D341Med (cell line): ENCODE data around the gene PDE4B.

Source experiments
- DNase-seq: peaks from one replicate; pipeline ENCODE4 v3.0.0; 2012; ENCODE audit warnings: low spot score

The PDE4B gene

DNA sequence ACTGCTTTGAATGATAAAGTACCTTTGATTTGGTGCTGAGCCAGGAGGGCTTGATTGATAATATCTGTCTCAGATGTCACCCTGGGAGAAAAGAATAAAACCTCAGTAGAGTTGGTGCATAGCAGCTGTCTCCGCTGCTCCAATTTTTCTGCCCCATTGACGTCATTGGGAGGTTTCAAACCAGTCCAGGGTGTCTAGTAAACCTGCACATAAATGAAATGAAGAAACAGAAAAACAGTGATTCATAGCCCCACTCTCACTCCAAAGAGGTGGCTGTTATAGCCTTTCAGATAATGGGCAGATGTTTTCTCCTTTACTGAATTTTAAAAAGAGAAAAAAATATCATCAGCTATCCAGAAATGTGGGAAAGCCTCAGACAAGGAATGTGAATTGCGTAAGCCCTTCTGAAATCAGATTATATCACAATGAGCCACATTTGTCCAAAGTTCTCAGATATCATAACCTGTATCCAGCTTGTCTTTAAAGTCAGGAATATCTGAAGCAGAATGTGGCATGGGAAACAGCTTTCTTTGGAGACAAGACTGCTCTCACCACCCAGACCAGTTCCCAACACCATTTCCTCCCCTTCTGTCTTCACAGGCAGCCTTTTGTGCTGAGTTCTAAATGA lies 390.0 kb downstream of the PDE4B start:
- DNase-seq, result no peak

DNA sequence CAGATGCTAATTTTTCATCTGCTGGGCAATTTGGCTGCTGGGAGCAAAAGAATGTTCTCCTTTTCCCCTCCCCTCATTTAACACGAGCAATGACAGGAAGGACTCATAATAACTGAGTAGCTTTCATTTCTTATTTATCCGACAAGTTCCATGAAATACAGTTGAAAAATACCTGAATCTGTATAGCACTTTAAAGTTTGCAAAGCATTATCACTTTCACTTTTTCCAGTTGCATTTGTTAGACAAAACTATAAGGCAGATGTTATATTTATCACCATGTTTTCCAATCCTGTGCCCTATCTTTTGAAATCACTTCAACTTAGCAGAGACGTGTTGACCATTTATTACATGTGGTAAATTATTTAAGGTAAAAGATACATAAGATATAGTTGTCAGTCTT lies 390.7 kb downstream of the PDE4B start:
- DNase-seq, result no peak

- no peak for DNase-seq
Measured at GRCh38 chr1:66197120-66197519, 404.4 kb downstream of the PDE4B start.

GRCh38 chr1:66197785-66198184 lies 405.1 kb downstream of the PDE4B start:
- no peak for DNase-seq

- no peak for DNase-seq
Measured at GRCh38 chr1:66206563-66207144, 414.0 kb downstream of the PDE4B start.

DNA sequence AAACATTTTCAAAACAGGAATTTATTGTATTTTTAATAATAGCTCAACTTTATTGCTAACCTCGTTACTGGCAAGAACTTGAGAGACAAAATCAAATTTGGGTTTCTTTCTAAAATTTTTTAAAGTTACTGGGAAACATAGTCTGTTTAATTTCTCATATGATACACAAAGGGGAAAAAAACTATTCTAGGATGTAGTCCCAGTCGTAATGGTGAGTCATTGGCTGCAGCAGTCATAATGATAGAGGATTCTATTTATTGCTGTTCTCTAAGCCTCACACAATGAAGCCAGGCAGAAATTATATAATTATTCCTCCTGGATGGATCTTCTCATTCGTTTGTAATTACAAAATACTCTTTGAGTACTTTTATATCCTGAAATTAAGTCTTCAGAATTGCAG lies 414.8 kb downstream of the PDE4B start:
- DNase-seq, result no peak

- no peak for DNase-seq
Measured at GRCh38 chr1:66208632-66209031, 415.9 kb downstream of the PDE4B start.

DNA sequence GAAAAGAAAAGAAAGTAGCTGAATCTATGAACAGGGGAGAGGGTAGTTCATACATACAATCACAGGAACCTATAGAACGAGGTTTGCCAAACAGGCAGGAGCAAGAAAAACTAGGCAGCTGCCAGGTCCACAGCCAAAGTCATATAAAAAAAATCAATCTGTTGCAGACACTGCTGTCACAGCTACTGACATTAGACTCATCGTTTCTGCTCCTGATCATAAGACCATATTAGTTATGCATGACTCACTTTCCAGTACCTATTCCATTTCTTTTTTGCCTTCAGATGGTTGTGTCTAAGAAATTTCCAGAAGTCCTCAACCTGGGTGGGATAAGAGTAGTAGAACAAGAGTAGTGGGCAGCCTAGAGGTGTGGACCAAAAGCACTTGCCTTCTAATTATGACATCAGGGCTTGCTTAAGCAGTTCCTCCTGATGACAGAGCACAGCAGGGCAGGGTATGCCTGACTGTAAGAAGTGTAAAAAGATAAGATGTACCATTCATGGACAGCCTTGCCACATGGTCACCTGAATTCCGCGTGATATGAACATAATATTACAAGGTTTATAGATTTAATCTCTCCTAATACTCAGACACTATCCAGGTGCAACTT lies 418.0 kb downstream of the PDE4B start:
- DNase-seq, result no peak

- no peak for DNase-seq
Measured at GRCh38 chr1:66211521-66211920, 418.8 kb downstream of the PDE4B start.

- DNase-seq, result no peak
Measured at GRCh38 chr1:66213491-66213890, 420.8 kb downstream of the PDE4B start.

DNA sequence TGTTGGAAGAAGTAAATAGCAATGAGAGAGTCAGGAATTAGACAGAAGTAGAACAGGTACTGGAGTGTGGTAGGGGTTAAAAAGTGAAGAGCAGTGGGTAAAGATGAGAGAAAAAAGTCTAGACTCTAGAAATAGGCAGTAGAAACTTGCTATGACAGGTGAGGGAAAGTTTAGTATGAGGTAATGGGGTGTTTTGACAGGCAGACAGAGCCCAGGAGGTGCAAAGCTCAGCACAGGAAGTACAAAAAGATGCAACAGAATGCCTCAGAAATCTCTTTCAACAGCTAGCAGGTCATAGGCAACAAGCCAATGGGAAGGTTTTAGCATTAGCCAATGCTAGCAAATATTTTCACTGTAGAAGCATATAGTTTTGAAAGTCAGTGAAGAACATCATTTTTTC lies 422.2 kb downstream of the PDE4B start:
- no peak for DNase-seq

DNA sequence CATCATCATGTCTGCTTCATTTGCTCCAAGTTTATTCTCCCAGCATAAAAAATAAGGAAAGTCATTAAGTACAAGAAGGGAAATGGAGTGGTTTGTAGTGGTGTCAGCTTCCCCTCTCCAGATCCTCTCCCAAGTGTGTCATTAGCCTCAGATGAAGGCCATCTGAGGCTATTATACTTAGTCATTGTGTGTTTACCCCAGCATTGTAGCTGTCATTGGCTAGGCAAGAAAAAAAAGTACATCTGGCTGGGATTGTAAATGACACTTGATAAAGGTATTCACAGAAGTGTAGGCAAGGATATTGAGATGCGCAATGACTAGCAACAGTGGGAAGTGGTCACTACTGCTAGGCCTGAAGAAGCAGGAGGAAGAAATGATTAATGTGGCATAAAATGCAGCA lies 424.3 kb downstream of the PDE4B start:
- no peak for DNase-seq

GRCh38 chr1:66217561-66217960 lies 424.9 kb downstream of the PDE4B start:
- DNase-seq, result no peak

GRCh38 chr1:66220477-66220876 lies 427.8 kb downstream of the PDE4B start:
- no peak for DNase-seq

DNA sequence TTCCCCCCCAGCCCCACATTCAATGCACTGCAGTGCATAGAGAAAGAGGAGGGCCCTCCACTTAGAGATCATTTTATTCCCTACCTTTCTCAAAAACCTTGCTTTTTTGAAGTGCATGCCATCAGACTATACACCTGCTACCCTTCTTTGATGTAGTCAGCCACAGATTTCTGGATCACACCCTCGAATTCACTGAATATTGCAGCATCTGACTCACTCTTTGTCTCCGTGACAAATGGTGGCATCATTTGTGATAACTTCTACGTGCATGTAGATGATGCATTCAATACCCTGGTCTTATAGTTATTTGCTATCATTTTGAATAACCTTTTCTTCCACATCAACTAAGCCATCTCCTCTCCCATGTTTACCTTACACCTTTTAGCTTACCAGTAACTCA lies 431.0 kb downstream of the PDE4B start:
- no peak for DNase-seq

GRCh38 chr1:66226985-66227384 lies 434.3 kb downstream of the PDE4B start:
- DNase-seq, result no peak

GRCh38 chr1:66227966-66228365 lies 435.3 kb downstream of the PDE4B start:
- no peak for DNase-seq

DNA sequence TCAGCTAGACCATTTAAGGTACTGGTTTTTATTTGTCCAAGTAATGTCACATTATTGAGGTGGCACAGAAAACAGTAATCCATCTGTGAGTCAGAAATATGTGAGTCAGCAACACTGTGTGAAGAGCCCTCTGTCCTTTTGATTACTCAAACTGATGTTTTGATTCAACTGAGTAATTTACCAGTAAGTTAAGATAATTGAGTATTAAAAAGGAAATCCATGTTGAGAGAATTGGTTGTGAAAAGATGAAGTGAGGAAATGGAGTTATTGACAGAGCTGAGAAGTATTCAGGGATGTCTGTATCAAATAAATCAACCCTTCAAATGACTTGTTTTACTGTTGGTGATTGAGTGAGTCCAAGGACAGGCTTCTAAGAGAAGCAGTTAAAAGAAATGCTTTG lies 438.5 kb downstream of the PDE4B start:
- DNase-seq, result no peak

- no peak for DNase-seq
Measured at GRCh38 chr1:66231681-66232463, 439.2 kb downstream of the PDE4B start.

- DNase-seq, result no peak
Measured at GRCh38 chr1:66237042-66237441, 444.3 kb downstream of the PDE4B start.

DNA sequence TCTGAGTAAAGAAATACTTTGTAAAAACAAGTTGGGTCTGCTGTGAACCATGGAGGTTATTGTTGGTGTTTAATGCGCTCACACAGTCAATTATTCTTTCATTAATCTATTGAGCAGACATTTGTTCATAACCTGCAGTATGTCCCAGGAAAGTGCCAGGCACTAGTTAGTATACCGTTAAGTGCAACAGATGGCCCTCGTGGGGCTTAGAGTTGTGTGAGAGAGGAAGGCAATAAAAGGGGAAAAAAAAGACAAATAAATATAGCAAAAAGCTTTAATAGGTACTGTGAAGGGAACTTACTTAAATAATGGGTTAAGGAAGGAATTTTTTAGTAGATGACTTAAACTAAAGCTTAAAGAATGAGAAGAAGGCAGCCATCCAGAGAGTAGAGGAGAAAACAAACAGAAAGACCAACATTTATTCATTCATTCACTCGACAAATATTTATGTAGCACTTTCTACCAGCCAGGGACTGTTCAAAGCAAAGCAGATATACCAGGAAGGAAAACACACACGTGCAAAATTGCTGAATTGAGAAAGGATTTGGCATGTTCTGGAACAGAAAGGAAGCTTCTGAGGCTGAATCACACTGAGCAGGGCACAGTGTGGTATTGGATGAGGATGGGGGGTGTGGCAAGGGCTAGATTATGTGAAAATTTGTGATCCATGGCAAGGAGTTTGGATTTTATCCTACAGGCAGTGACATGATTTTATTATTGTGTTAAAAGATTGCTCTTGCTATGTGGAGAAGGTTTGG lies 445.2 kb downstream of the PDE4B start:
- DNase-seq, result no peak

- DNase-seq, result no peak
Measured at GRCh38 chr1:66239834-66240233, 447.1 kb downstream of the PDE4B start.
